ENCODE results near the gene NHS. TPM values are rescaled to one million over a fixed set of nuclear protein-coding genes. Genes with fewer than 3 reads are reported as not detected.

The NHS gene
- total RNA-seq, 1 donor from 2014 or later = 3.6 TPM

- DNase-seq (ENCODE audit: low spot score) = no peak
These were observed 398.3 kb downstream of the NHS start for GRCh38 chrX:17773221-17773876.

- no peak for DNase-seq (ENCODE audit: low spot score)
These were observed 399.1 kb downstream of the NHS start for GRCh38 chrX:17774053-17774452.

GRCh38 chrX:17778997-17779396 is 404.0 kb downstream of the NHS start:
- DNase-seq (ENCODE audit: low spot score) = no peak

- DNase-seq (ENCODE audit: low spot score) = no peak
These were observed 404.4 kb downstream of the NHS start for GRCh38 chrX:17779434-17779833.

Measured in umbilical cord (tissue), 2 donors.